Measurements from ENCODE around the gene GPR35. TPM values are rescaled to one million over a fixed set of nuclear protein-coding genes. Genes with fewer than 3 reads are reported as not detected.

Gene GPR35
- polyA plus RNA-seq, 1 of the 3 experiments (the other 2 are of a cell fraction): 1.2 TPM

- Histone ChIP-seq H3K36me3 (replicated peaks in 1 of 2; ENCODE audit: control insufficient read depth in 1 of 2, insufficient read depth in 2 of 2, low read length in 1 of 2) (peaks cover 8 to 14% of the 10 kb centered on the region in 2 experiments), H3K9me2 (no peaks in the 10 kb centered on the region), H2AFZ (ENCODE audit: low read depth) (no peak overlapping the region), H3K4me1 (ENCODE audit: control insufficient read depth in 1 of 2, insufficient read depth in 2 of 2, low read depth in 1 of 2, low read length in 1 of 2) (peaks cover 11 to 25% of the 10 kb centered on the region in 2 experiments; a peak in 3 of 4 replicates), H3F3A (replicated peaks; ENCODE audit: insufficient read depth) (peaks cover 3% of the 10 kb centered on the region), H3K9ac (no peak overlapping the region), H3K27ac (ENCODE audit: low read depth in 2 of 2, low read length in 1 of 2) (no peak overlapping the region), H3K27me3 (ENCODE audit: insufficient read depth) (no peaks in the 10 kb centered on the region), H3K4me2 (no peak overlapping the region), H3K79me2 (ENCODE audit: insufficient read depth) (peaks cover 79% of the 10 kb centered on the region), H3K9me3 (no peaks in the 10 kb centered on the region), H3K4me3 (ENCODE audit: low read depth in 2 of 2, low read length in 1 of 2) (no peak overlapping the region), H4K20me1 (ENCODE audit: insufficient read depth) (peaks cover 24% of the 10 kb centered on the region)
- POLR2A ChIA-PET: no interaction called here
- WGBS (ENCODE audit: low lambda C conversion rate): 100% methylated on average over 3 of the region's 3 CpGs
- CTCF ChIA-PET: no interaction called here
- TF ChIP-seq SIN3A (IDR thresholded peaks at IDR 0.05; ENCODE audit: borderline replicate concordance, low read depth, low read length) (no peak), ZBTB33 (IDR thresholded peaks at IDR 0.05; ENCODE audit: borderline replicate concordance, low read depth) (no peak)
- DNase-seq: no peak
Measured at GRCh38 chr2:240582781-240583180, 42.5 kb upstream of the GPR35 start.

- H3K27ac ChIP-seq (ENCODE audit: low read depth in 2 of 2, low read length in 1 of 2): no peak overlapping the region
- TF ChIP-seq USF1 (IDR thresholded peaks at IDR 0.05; ENCODE audit: borderline replicate concordance, low read depth): no peak
- no peak for TF ChIP-seq NRF1 (IDR thresholded peaks at IDR 0.05; ENCODE audit: low read depth, low read length)
- H2AFZ ChIP-seq (ENCODE audit: low read depth): no peak overlapping the region
- H3K9me3 ChIP-seq: no peaks in the 10 kb centered on the region
- ChIA-PET CTCF (no interaction called here), POLR2A (no interaction called here)
- H3K27me3 ChIP-seq (ENCODE audit: insufficient read depth): no peaks in the 10 kb centered on the region
- H4K20me1 ChIP-seq (ENCODE audit: insufficient read depth): peaks cover 34% of the 10 kb centered on the region
- no peak for DNase-seq
- H3K4me3 ChIP-seq (ENCODE audit: low read depth in 2 of 2, low read length in 1 of 2): no peak overlapping the region
- peaks cover 8% of the 10 kb centered on the region in 2 experiments for H3K36me3 ChIP-seq (replicated peaks in 1 of 2; ENCODE audit: control insufficient read depth in 1 of 2, insufficient read depth in 2 of 2, low read length in 1 of 2)
- no peaks in the 10 kb centered on the region for H3K9me2 ChIP-seq
- H3K4me1 ChIP-seq (ENCODE audit: control insufficient read depth in 1 of 2, insufficient read depth in 2 of 2, low read depth in 1 of 2, low read length in 1 of 2): peaks cover 17 to 35% of the 10 kb centered on the region in 2 experiments; a peak in 3 of 4 replicates
- 92% methylated on average over 3 of the region's 4 CpGs for WGBS (ENCODE audit: low lambda C conversion rate)
- no peak overlapping the region for H3K4me2 ChIP-seq
- H3K79me2 ChIP-seq (ENCODE audit: insufficient read depth): peaks cover 89% of the 10 kb centered on the region
- H3K9ac ChIP-seq: no peak overlapping the region
- peaks cover 3% of the 10 kb centered on the region for H3F3A ChIP-seq (replicated peaks; ENCODE audit: insufficient read depth)
Measured at GRCh38 chr2:240583774-240584173, 41.5 kb upstream of the GPR35 start.

- H3F3A ChIP-seq (replicated peaks; ENCODE audit: insufficient read depth): peaks cover 3% of the 10 kb centered on the region
- POLR2A ChIA-PET: interaction anchor here (0.8 to 3.2 kb wide), 2 partner anchors 18 to 23 kb away, joined by 3 to 19 read pairs; partner anchors contain the start of gene DUSP28
- H3K4me3 ChIP-seq (ENCODE audit: low read depth in 2 of 2, low read length in 1 of 2): peak overlapping the region in 1 of 2 experiments; percentile 100; a peak in 1 of 4 replicates
- WGBS (ENCODE audit: low lambda C conversion rate): 96% methylated on average over 4 of the region's 4 CpGs
- H3K27ac ChIP-seq (ENCODE audit: low read depth in 2 of 2, low read length in 1 of 2): no peak overlapping the region
- CTCF ChIA-PET: interaction anchor here (1.2 to 5.7 kb wide), 3 partner anchors 18 to 564 kb away, joined by 3 to 31 read pairs (median 5); no protein-coding TSS in a partner anchor
- peak overlapping the region; percentile 93; the same call in 1 of the 2 replicates for H3K9ac ChIP-seq
- H3K4me2 ChIP-seq: peak overlapping the region; percentile 95
- peaks cover 8 to 12% of the 10 kb centered on the region in 2 experiments for H3K36me3 ChIP-seq (replicated peaks in 1 of 2; ENCODE audit: control insufficient read depth in 1 of 2, insufficient read depth in 2 of 2, low read length in 1 of 2)
- no peak overlapping the region for H2AFZ ChIP-seq (ENCODE audit: low read depth)
- no peak for DNase-seq
- H3K9me2 ChIP-seq: no peaks in the 10 kb centered on the region
- TF ChIP-seq ELF1 (IDR thresholded peaks at IDR 0.05): no peak
- no peak for TF ChIP-seq EZH2phosphoT487 (IDR thresholded peaks at IDR 0.05; ENCODE audit: borderline replicate concordance, low read depth)
- TF ChIP-seq POLR2AphosphoS5 (IDR thresholded peaks at IDR 0.05; ENCODE audit: low read depth, low read length): no peak
- no peak for TF ChIP-seq GATA2 (CRISPR knock-in tag; IDR thresholded peaks at IDR 0.05)
- no peak for TF ChIP-seq RAD21 (IDR thresholded peaks at IDR 0.05; ENCODE audit: low read length)
- TF ChIP-seq TEAD4 (IDR thresholded peaks at IDR 0.05; ENCODE audit: borderline replicate concordance, insufficient read depth): no peak
- no peak for TF ChIP-seq CHD2 (IDR thresholded peaks at IDR 0.05; ENCODE audit: low read length, partially characterized antibody)
- no peak for TF ChIP-seq TAF1 (IDR thresholded peaks at IDR 0.05; ENCODE audit: borderline replicate concordance, low read depth, low read length)
- H3K79me2 ChIP-seq (ENCODE audit: insufficient read depth): peaks cover 94% of the 10 kb centered on the region
- no peaks in the 10 kb centered on the region for H3K9me3 ChIP-seq
- H3K27me3 ChIP-seq (ENCODE audit: insufficient read depth): no peaks in the 10 kb centered on the region
- peaks cover 31% of the 10 kb centered on the region for H4K20me1 ChIP-seq (ENCODE audit: insufficient read depth)
- peaks cover 17 to 35% of the 10 kb centered on the region in 2 experiments; a peak in 3 of 4 replicates for H3K4me1 ChIP-seq (ENCODE audit: control insufficient read depth in 1 of 2, insufficient read depth in 2 of 2, low read depth in 1 of 2, low read length in 1 of 2)
Measured at GRCh38 chr2:240584486-240585031, 40.7 kb upstream of the GPR35 start.

Measured in SK-N-SH (cell line).